ENCODE results near the gene FBXW9. TPM values are rescaled to one million over a fixed set of nuclear protein-coding genes. Genes with fewer than 3 reads are reported as not detected.
"Not testable (repeated sequence)": the region's sequence is repeated elsewhere in the genome, so short reads cannot be mapped to it uniquely, and the experiment has no call there.

The FBXW9 gene
- total RNA-seq, 1 donor from 2014 or later = 6.5 TPM

- DNase-seq (ENCODE audit: low spot score in 2 of 2) = no peak
- no peak for FAIRE-seq
Observed at GRCh38 chr19:12664406-12665280, 31.8 kb downstream of the FBXW9 start.

GRCh38 chr19:12660980-12661379 is 35.5 kb downstream of the FBXW9 start:
- DNase-seq (ENCODE audit: low spot score in 2 of 2) (no peak), FAIRE-seq (no peak)

GRCh38 chr19:12657966-12658365 is 38.5 kb downstream of the FBXW9 start:
- no peak for DNase-seq (ENCODE audit: low spot score in 2 of 2)
- FAIRE-seq = no peak

- FAIRE-seq (no peak), DNase-seq (ENCODE audit: low spot score in 2 of 2) (no peak)
Observed at GRCh38 chr19:12656899-12657571, 39.4 kb downstream of the FBXW9 start.

- DNase-seq (ENCODE audit: low spot score in 2 of 2) (no peak), FAIRE-seq (no peak)
Observed at GRCh38 chr19:12655546-12655945, 40.9 kb downstream of the FBXW9 start.

GRCh38 chr19:12652219-12652618 is 44.2 kb downstream of the FBXW9 start:
- FAIRE-seq = no peak
- DNase-seq (ENCODE audit: low spot score in 2 of 2) = no peak

GRCh38 chr19:12649941-12650340 is 46.5 kb downstream of the FBXW9 start:
- no peak for FAIRE-seq
- no peak for DNase-seq (ENCODE audit: low spot score in 2 of 2)

GRCh38 chr19:12648088-12648487 is 48.3 kb downstream of the FBXW9 start:
- DNase-seq (ENCODE audit: low spot score in 2 of 2) (peak; percentile 28 to 52), FAIRE-seq (no peak)

- FAIRE-seq = no peak
- peak; percentile 26 to 69 for DNase-seq (ENCODE audit: low spot score in 2 of 2)
Observed at GRCh38 chr19:12647490-12648071, 48.9 kb downstream of the FBXW9 start.

GRCh38 chr19:12647047-12647446 is 49.4 kb downstream of the FBXW9 start:
- FAIRE-seq = no peak
- peak in 1 of 2 donors; percentile 12 for DNase-seq (ENCODE audit: low spot score in 2 of 2)

GRCh38 chr19:12646551-12646950 is 49.9 kb downstream of the FBXW9 start:
- FAIRE-seq (no peak), DNase-seq (ENCODE audit: low spot score in 2 of 2) (peak; percentile 11 to 16)

- FAIRE-seq; DNase-seq (ENCODE audit: low spot score in 2 of 2): not testable (repeated sequence)
Observed at GRCh38 chr19:12643716-12644115, 52.7 kb downstream of the FBXW9 start.

- DNase-seq (ENCODE audit: low spot score in 2 of 2) (no peak), FAIRE-seq (no peak)
Observed at GRCh38 chr19:12642506-12642905, 53.9 kb downstream of the FBXW9 start.

- DNase-seq (ENCODE audit: low spot score in 2 of 2) = no peak
- FAIRE-seq = no peak
Observed at GRCh38 chr19:12641456-12641855, 55.0 kb downstream of the FBXW9 start.

- FAIRE-seq (no peak), DNase-seq (ENCODE audit: low spot score in 2 of 2) (peak; percentile 71 to 93)
Observed at GRCh38 chr19:12639901-12640613, 56.4 kb downstream of the FBXW9 start.

Small RNAs within 50 kb of the gene (small RNA-seq; reads per million reads assigned to genes)
- 13.3 reads per million, percentile 96 among the genes with 10 or more reads in this experiment for gene SNORD41

Other genes starting within 250 kb of the FBXW9 start
- 37.5 TPM for gene ZNF709, start 211.8 kb downstream of the FBXW9 start, total RNA-seq
- 32.6 TPM for gene ZNF564, start 145.1 kb downstream of the FBXW9 start, total RNA-seq
- gene ZNF490, start 85.8 kb downstream of the FBXW9 start, total RNA-seq = 9.4 TPM
- 25.3 TPM for gene ZNF791, start 85.7 kb downstream of the FBXW9 start, total RNA-seq
- gene MAN2B1, start 29.9 kb downstream of the FBXW9 start, total RNA-seq = 10.6 TPM
- gene WDR83, start 29.8 kb downstream of the FBXW9 start, total RNA-seq = 9.0 TPM
- 92.9 TPM for gene DHPS, start 14.8 kb downstream of the FBXW9 start, total RNA-seq
- gene GNG14, start 8.6 kb downstream of the FBXW9 start, total RNA-seq = not detected
- 68.5 TPM for gene TNPO2, start 27.3 kb upstream of the FBXW9 start, total RNA-seq
- gene TRIR, start 38.1 kb upstream of the FBXW9 start, total RNA-seq = 216 TPM
- 85.2 TPM for gene GET3, start 40.9 kb upstream of the FBXW9 start, total RNA-seq
- not detected for gene BEST2, start 55.2 kb upstream of the FBXW9 start, total RNA-seq
- gene HOOK2, start 78.9 kb upstream of the FBXW9 start, total RNA-seq = 14.3 TPM
- gene JUNB, start 94.9 kb upstream of the FBXW9 start, total RNA-seq = 16.3 TPM
- gene PRDX2, start 105.2 kb upstream of the FBXW9 start, total RNA-seq = 208 TPM
- gene THSD8, start 105.4 kb upstream of the FBXW9 start, total RNA-seq = 0.82 TPM
- 15.9 TPM for gene RNASEH2A, start 110.0 kb upstream of the FBXW9 start, total RNA-seq
- gene RTBDN, start 137.9 kb upstream of the FBXW9 start, total RNA-seq = 1.6 TPM
- gene MAST1, start 141.9 kb upstream of the FBXW9 start, total RNA-seq = 47.3 TPM
- gene DNASE2, start 184.8 kb upstream of the FBXW9 start, total RNA-seq = 3.3 TPM
- gene KLF1, start 190.6 kb upstream of the FBXW9 start, total RNA-seq = 0.41 TPM
- 17.9 TPM for gene GCDH, start 194.5 kb upstream of the FBXW9 start, total RNA-seq
- 0.82 TPM for gene SYCE2, start 222.7 kb upstream of the FBXW9 start, total RNA-seq
- gene FARSA, start 237.1 kb upstream of the FBXW9 start, total RNA-seq = 56.3 TPM
- 298 TPM for gene CALR, start 242.0 kb upstream of the FBXW9 start, total RNA-seq
- 18.3 TPM for gene RAD23A, start 249.2 kb upstream of the FBXW9 start, total RNA-seq

Data from frontal cortex (tissue), 4 donors.